Memory B cell (primary cell): Measurements from ENCODE around the gene CAB39L.

Source experiments
- ATAC-seq: fragments of 150-1000 bp; cut with Tn5 transposase; 2 replicates; pipeline ENCODE4 v1.10.0; 2021; ENCODE audit warnings: low read depth, mild to moderate bottlenecking, moderate library complexity
- DNase-seq, 2 donors: peaks; one replicate each; pipeline ENCODE4 v3.0.0; 2022; ENCODE audit warnings: low spot score in 2 of 2
- H3K27ac Mint-ChIP-seq: one replicate; pipeline ENCODE4 v1.8.0; 2022; ENCODE audit warnings: mild to moderate bottlenecking, moderate library complexity, mixed read lengths
- H3K27me3 Mint-ChIP-seq: one replicate; pipeline ENCODE4 v1.8.0; 2022; ENCODE audit warnings: mixed read lengths
- H3K36me3 Mint-ChIP-seq: one replicate; pipeline ENCODE4 v1.8.0; 2022; ENCODE audit warnings: mild to moderate bottlenecking, mixed read lengths
- H3K4me1 Mint-ChIP-seq: one replicate; pipeline ENCODE4 v1.8.0; 2022; ENCODE audit warnings: mixed read lengths
- H3K4me3 Mint-ChIP-seq: one replicate; pipeline ENCODE4 v1.8.0; 2022; ENCODE audit warnings: mild to moderate bottlenecking, moderate library complexity, mixed read lengths
- H3K9me3 Mint-ChIP-seq: one replicate; pipeline ENCODE4 v1.8.0; 2022; ENCODE audit warnings: mixed read lengths

Gene CAB39L

GRCh38 chr13:49272296-49272695 is 171.6 kb downstream of the CAB39L start:
- Mint-ChIP-seq H3K4me1 (no peaks in the 10 kb centered on the region), H3K27me3 (no peaks in the 10 kb centered on the region)
- no peak for ATAC-seq

DNA sequence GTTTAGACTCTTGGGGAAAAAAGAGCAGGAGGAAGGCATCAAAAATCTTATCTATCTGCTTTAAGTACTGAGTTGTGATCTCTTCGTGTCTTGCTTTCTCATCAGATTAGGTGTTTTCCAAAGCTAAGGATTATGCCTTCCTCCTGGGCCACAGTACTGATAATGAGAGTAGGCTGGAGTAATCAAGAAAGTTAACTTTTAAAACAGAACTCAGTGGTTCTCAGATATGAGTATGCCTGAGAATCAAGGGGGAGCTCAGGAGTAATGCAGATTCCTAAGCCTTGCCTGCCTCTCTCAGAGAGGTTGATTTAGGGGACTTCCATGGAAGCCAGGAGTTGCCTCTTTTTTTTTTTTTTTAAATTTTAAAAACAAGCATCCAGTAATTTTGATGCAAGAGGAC is 172.6 kb downstream of the CAB39L start:
- no peaks in the 10 kb centered on the region for H3K9me3 Mint-ChIP-seq
- no peak overlapping the region for H3K4me3 Mint-ChIP-seq
- H3K27ac Mint-ChIP-seq, result no peak overlapping the region
- no peaks in the 10 kb centered on the region for H3K27me3 Mint-ChIP-seq
- DNase-seq (no peak), ATAC-seq (no peak)
- no peaks in the 10 kb centered on the region for H3K4me1 Mint-ChIP-seq
- H3K36me3 Mint-ChIP-seq, result peaks cover 14% of the 10 kb centered on the region

More at GRCh38 chr13:49272296-49272695, 171.6 kb downstream of the CAB39L start:
- no peaks in the 10 kb centered on the region for H3K9me3 Mint-ChIP-seq
- no peak overlapping the region for H3K4me3 Mint-ChIP-seq
- no peak overlapping the region for H3K27ac Mint-ChIP-seq
- no peak for DNase-seq
- peaks cover 16% of the 10 kb centered on the region for H3K36me3 Mint-ChIP-seq

DNA sequence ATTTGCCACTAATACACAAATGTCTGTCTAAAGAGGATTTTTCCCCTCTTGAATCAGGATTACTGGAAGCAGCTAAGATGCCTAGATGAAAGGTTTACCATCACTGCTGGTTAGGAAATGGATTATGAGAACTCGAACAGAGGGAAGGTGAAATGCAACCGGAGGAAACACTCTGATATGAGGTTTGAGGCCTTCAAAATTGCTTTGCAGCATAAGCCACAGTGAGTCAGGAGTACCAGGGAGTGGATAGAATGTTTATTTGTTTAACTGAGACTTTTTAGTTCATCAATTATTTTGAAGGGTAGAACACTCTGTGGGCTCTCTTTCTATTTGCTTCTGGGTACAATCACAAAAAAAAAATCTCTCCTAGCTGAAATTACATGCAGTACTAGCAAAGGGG is 178.0 kb downstream of the CAB39L start:
- no peaks in the 10 kb centered on the region for H3K27me3 Mint-ChIP-seq
- DNase-seq (no peak), ATAC-seq (no peak)
- no peaks in the 10 kb centered on the region for H3K4me1 Mint-ChIP-seq
- H3K4me3 Mint-ChIP-seq, result no peak overlapping the region
- peaks cover 20% of the 10 kb centered on the region for H3K36me3 Mint-ChIP-seq
- H3K27ac Mint-ChIP-seq, result no peak overlapping the region
- H3K9me3 Mint-ChIP-seq, result no peaks in the 10 kb centered on the region

- H3K9me3 Mint-ChIP-seq, result no peaks in the 10 kb centered on the region
- H3K36me3 Mint-ChIP-seq, result peaks cover 26% of the 10 kb centered on the region
- ATAC-seq (no peak), DNase-seq (no peak)
- no peak overlapping the region for H3K27ac Mint-ChIP-seq
- no peaks in the 10 kb centered on the region for H3K27me3 Mint-ChIP-seq
- H3K4me1 Mint-ChIP-seq, result no peaks in the 10 kb centered on the region
- no peak overlapping the region for H3K4me3 Mint-ChIP-seq
These were observed 181.2 kb downstream of the CAB39L start for GRCh38 chr13:49262634-49263033.

- DNase-seq (no peak), ATAC-seq (no peak)
- Mint-ChIP-seq H3K4me1 (no peaks in the 10 kb centered on the region), H3K36me3 (peaks cover 33% of the 10 kb centered on the region), H3K27ac (no peak overlapping the region), H3K4me3 (no peak overlapping the region), H3K27me3 (no peaks in the 10 kb centered on the region), H3K9me3 (no peaks in the 10 kb centered on the region)
These were observed 184.3 kb downstream of the CAB39L start for GRCh38 chr13:49259586-49259985.
